Loucy (cell line): ENCODE measurements around the gene WDR35.

Experiments
- EZH2phosphoT487 ChIP-seq: fragments of 200-600 bp; IDR thresholded peaks from 2 replicates; pipeline ENCODE4 v1.6.1; 2018; ENCODE audit warnings: antibody characterized with exemption, mild to moderate bottlenecking, moderate library complexity, borderline replicate concordance
- TF ChIP-seq, protein P1 (sequence below): fragments of 200-600 bp; sonication (generic); conservative IDR thresholded peaks from 2 replicates; pipeline ENCODE4 v1.5.1; 2014; ENCODE audit warnings: mild to moderate bottlenecking, antibody characterized with exemption, low read length

GRCh38 chr2:19911808-19912509, 77.9 kb downstream of the WDR35 start:
- TF ChIP-seq, protein P1, sequence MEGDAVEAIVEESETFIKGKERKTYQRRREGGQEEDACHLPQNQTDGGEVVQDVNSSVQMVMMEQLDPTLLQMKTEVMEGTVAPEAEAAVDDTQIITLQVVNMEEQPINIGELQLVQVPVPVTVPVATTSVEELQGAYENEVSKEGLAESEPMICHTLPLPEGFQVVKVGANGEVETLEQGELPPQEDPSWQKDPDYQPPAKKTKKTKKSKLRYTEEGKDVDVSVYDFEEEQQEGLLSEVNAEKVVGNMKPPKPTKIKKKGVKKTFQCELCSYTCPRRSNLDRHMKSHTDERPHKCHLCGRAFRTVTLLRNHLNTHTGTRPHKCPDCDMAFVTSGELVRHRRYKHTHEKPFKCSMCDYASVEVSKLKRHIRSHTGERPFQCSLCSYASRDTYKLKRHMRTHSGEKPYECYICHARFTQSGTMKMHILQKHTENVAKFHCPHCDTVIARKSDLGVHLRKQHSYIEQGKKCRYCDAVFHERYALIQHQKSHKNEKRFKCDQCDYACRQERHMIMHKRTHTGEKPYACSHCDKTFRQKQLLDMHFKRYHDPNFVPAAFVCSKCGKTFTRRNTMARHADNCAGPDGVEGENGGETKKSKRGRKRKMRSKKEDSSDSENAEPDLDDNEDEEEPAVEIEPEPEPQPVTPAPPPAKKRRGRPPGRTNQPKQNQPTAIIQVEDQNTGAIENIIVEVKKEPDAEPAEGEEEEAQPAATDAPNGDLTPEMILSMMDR = no peak
- TF ChIP-seq EZH2phosphoT487 = no peak
